ENCODE results near the gene FBXO15. TPM values are rescaled to one million over a fixed set of nuclear protein-coding genes. Genes with fewer than 3 reads are reported as not detected.

FBXO15 gene
- total RNA-seq, 4 donors from 2014 or later: not detected

GRCh38 chr18:74173434-74173750, 25.8 kb upstream of the FBXO15 start:
- ATAC-seq (no peak), DNase-seq (no peak)
- TF ChIP-seq CTCF (IDR thresholded peaks at IDR 0.05 in 4 of 5, conservative IDR thresholded peaks at IDR 0.05 in 1 of 5) (no peak), POLR2A (IDR thresholded peaks at IDR 0.05) (no peak)
- Histone ChIP-seq H3K4me1 (no peaks in the 10 kb centered on the region), H3K4me3 (no peak overlapping the region), H3K36me3 (no peaks in the 10 kb centered on the region), H3K27me3 (peaks cover 0 to 9% (median 4%) of the 10 kb centered on the region in 3 donors), H3K27ac (no peak overlapping the region), H3K9me3 (no peaks in the 10 kb centered on the region)
- intact Hi-C loops (cut with DNase I; ENCODE audit: low total_unique reads) (loop anchor here (5.0 kb wide), 1 partner anchor 356 kb away; no protein-coding TSS in a partner anchor), in situ Hi-C loops (cut with MboI; ENCODE audit: low sequenced_read_pairs in 4 of 4) (no loop called here)

- intact Hi-C loops (cut with DNase I; ENCODE audit: low total_unique reads): loop anchor here (5.0 kb wide), 1 partner anchor 356 kb away; no protein-coding TSS in a partner anchor
- TF ChIP-seq CTCF (IDR thresholded peaks at IDR 0.05 in 4 of 5, conservative IDR thresholded peaks at IDR 0.05 in 1 of 5) (no peak), POLR2A (IDR thresholded peaks at IDR 0.05) (no peak)
- in situ Hi-C loops (cut with MboI; ENCODE audit: low sequenced_read_pairs in 4 of 4): no loop called here
Observed at GRCh38 chr18:74172697-74173433, 25.2 kb upstream of the FBXO15 start.

GRCh38 chr18:74171910-74172606, 24.4 kb upstream of the FBXO15 start:
- peaks cover 0 to 5% (median under 1%) of the 10 kb centered on the region in 3 donors for H3K27me3 ChIP-seq
- no peaks in the 10 kb centered on the region for H3K36me3 ChIP-seq
- no peak overlapping the region for H3K4me3 ChIP-seq
- no peak for ATAC-seq
- no peaks in the 10 kb centered on the region for H3K9me3 ChIP-seq
- no peak for DNase-seq
- in situ Hi-C loops (cut with MboI; ENCODE audit: low sequenced_read_pairs in 4 of 4) (no loop called here), intact Hi-C loops (cut with DNase I; ENCODE audit: low total_unique reads) (loop anchor here (5.0 kb wide), 1 partner anchor 355 kb away; no protein-coding TSS in a partner anchor)
- H3K27ac ChIP-seq: no peak overlapping the region
- no peaks in the 10 kb centered on the region for H3K4me1 ChIP-seq
- TF ChIP-seq POLR2A (IDR thresholded peaks at IDR 0.05) (no peak), CTCF (IDR thresholded peaks at IDR 0.05 in 4 of 5, conservative IDR thresholded peaks at IDR 0.05 in 1 of 5) (no peak)

More at GRCh38 chr18:74172697-74173433, 25.2 kb upstream of the FBXO15 start:
- Histone ChIP-seq H3K36me3 (no peaks in the 10 kb centered on the region), H3K4me1 (no peaks in the 10 kb centered on the region), H3K4me3 (no peak overlapping the region), H3K27me3 (peaks cover 0 to 9% (median 4%) of the 10 kb centered on the region in 3 donors), H3K9me3 (no peaks in the 10 kb centered on the region), H3K27ac (no peak overlapping the region)
- no peak for ATAC-seq
- DNase-seq: no peak

- H3K4me3 ChIP-seq: no peak overlapping the region
- TF ChIP-seq CTCF (IDR thresholded peaks at IDR 0.05 in 4 of 5, conservative IDR thresholded peaks at IDR 0.05 in 1 of 5) (no peak), POLR2A (IDR thresholded peaks at IDR 0.05) (no peak)
- ATAC-seq (no peak), DNase-seq (no peak)
- no peaks in the 10 kb centered on the region for H3K4me1 ChIP-seq
- H3K36me3 ChIP-seq: no peaks in the 10 kb centered on the region
- H3K9me3 ChIP-seq: no peaks in the 10 kb centered on the region
- in situ Hi-C loops (cut with MboI; ENCODE audit: low sequenced_read_pairs in 4 of 4) (no loop called here), intact Hi-C loops (cut with DNase I; ENCODE audit: low total_unique reads) (no loop called here)
- H3K27ac ChIP-seq: no peak overlapping the region
- H3K27me3 ChIP-seq: no peaks in the 10 kb centered on the region
Observed at GRCh38 chr18:74166386-74166785, 18.8 kb upstream of the FBXO15 start.
